Measurements from ENCODE around the gene CRADD.
"Not testable (repeated sequence)": the region's sequence is repeated elsewhere in the genome, so short reads cannot be mapped to it uniquely, and the experiment has no call there.

Gene CRADD

GRCh38 chr12:93862424-93862823, 185.2 kb downstream of the CRADD start:
- in situ Hi-C loops (cut with MboI; ENCODE audit: low sequenced_read_pairs): no loop called here

GRCh38 chr12:93865751-93866150, 188.6 kb downstream of the CRADD start:
- in situ Hi-C loops (cut with MboI; ENCODE audit: low sequenced_read_pairs): no loop called here

- in situ Hi-C loops (cut with MboI; ENCODE audit: low sequenced_read_pairs): no loop called here
Observed at GRCh38 chr12:93868771-93869170, 191.6 kb downstream of the CRADD start.

GRCh38 chr12:93870020-93870795, 193.0 kb downstream of the CRADD start:
- in situ Hi-C loops (cut with MboI; ENCODE audit: low sequenced_read_pairs): no loop called here

- in situ Hi-C loops (cut with MboI; ENCODE audit: low sequenced_read_pairs): not testable (repeated sequence)
Observed at GRCh38 chr12:93871566-93871965, 194.4 kb downstream of the CRADD start.

- in situ Hi-C loops (cut with MboI; ENCODE audit: low sequenced_read_pairs): no loop called here
Observed at GRCh38 chr12:93873561-93873960, 196.4 kb downstream of the CRADD start.

GRCh38 chr12:93875157-93875556, 198.0 kb downstream of the CRADD start:
- in situ Hi-C loops (cut with MboI; ENCODE audit: low sequenced_read_pairs): no loop called here

GRCh38 chr12:93876360-93876759, 199.2 kb downstream of the CRADD start:
- in situ Hi-C loops (cut with MboI; ENCODE audit: low sequenced_read_pairs): no loop called here

GRCh38 chr12:93877446-93877845, 200.3 kb downstream of the CRADD start:
- in situ Hi-C loops (cut with MboI; ENCODE audit: low sequenced_read_pairs): no loop called here

GRCh38 chr12:93879476-93880421, 202.6 kb downstream of the CRADD start:
- in situ Hi-C loops (cut with MboI; ENCODE audit: low sequenced_read_pairs): no loop called here

- in situ Hi-C loops (cut with MboI; ENCODE audit: low sequenced_read_pairs): no loop called here
Observed at GRCh38 chr12:93880853-93881522, 203.8 kb downstream of the CRADD start.

- in situ Hi-C loops (cut with MboI; ENCODE audit: low sequenced_read_pairs): no loop called here
Observed at GRCh38 chr12:93882763-93883162, 205.6 kb downstream of the CRADD start.

- in situ Hi-C loops (cut with MboI; ENCODE audit: low sequenced_read_pairs): no loop called here
Observed at GRCh38 chr12:93883436-93884154, 206.4 kb downstream of the CRADD start.

- in situ Hi-C loops (cut with MboI; ENCODE audit: low sequenced_read_pairs): no loop called here
Observed at GRCh38 chr12:93884794-93885460, 207.8 kb downstream of the CRADD start.

GRCh38 chr12:93885973-93886532, 208.9 kb downstream of the CRADD start:
- in situ Hi-C loops (cut with MboI; ENCODE audit: low sequenced_read_pairs): not testable (repeated sequence)

GRCh38 chr12:93886533-93887511, 209.6 kb downstream of the CRADD start:
- in situ Hi-C loops (cut with MboI; ENCODE audit: low sequenced_read_pairs): no loop called here

- in situ Hi-C loops (cut with MboI; ENCODE audit: low sequenced_read_pairs): no loop called here
Observed at GRCh38 chr12:93888964-93889363, 211.8 kb downstream of the CRADD start.

- in situ Hi-C loops (cut with MboI; ENCODE audit: low sequenced_read_pairs): no loop called here
Observed at GRCh38 chr12:93889516-93890212, 212.5 kb downstream of the CRADD start.
